Glutamatergic neuron (in vitro differentiated cells): ENCODE results near the gene CTSO. TPM values are rescaled to one million over a fixed set of nuclear protein-coding genes. Genes with fewer than 3 reads are reported as not detected.

Experiments used
- DNase-seq: peaks from one replicate; pipeline ENCODE4 v3.0.0; 2022
- H3K27ac Mint-ChIP-seq: one replicate; pipeline ENCODE4 v1.8.0; 2020; ENCODE audit warnings: mild to moderate bottlenecking, mixed read lengths, inconsistent platforms; ENCODE audit not compliant: unreplicated experiment
- H3K27me3 Mint-ChIP-seq: one replicate; pipeline ENCODE4 v1.8.0; 2020; ENCODE audit warnings: mild to moderate bottlenecking, moderate library complexity, mixed read lengths, inconsistent platforms; ENCODE audit not compliant: unreplicated experiment
- H3K36me3 Mint-ChIP-seq: one replicate; pipeline ENCODE4 v1.8.0; 2020; ENCODE audit warnings: mild to moderate bottlenecking, mixed read lengths, inconsistent platforms; ENCODE audit not compliant: unreplicated experiment
- H3K4me1 Mint-ChIP-seq: one replicate; pipeline ENCODE4 v1.8.0; 2020; ENCODE audit warnings: mild to moderate bottlenecking, low read depth, mixed read lengths, inconsistent platforms; ENCODE audit not compliant: unreplicated experiment
- H3K4me3 Mint-ChIP-seq: one replicate; pipeline ENCODE4 v1.8.0; 2020; ENCODE audit warnings: mild to moderate bottlenecking, mixed read lengths, inconsistent platforms; ENCODE audit not compliant: unreplicated experiment
- H3K9me3 Mint-ChIP-seq: one replicate; pipeline ENCODE4 v1.8.0; 2020; ENCODE audit warnings: mild to moderate bottlenecking, moderate library complexity, mixed read lengths, inconsistent platforms; ENCODE audit not compliant: unreplicated experiment
- CTCF ChIP-seq: fragments of 200-600 bp; sonication (generic); IDR thresholded peaks from one replicate; pipeline ENCODE4 v1.5.0; 2021; ENCODE audit not compliant: partially characterized antibody, unreplicated experiment
- total RNA-seq: library from RNA; stranded (reverse); fragmentation: NEBNext Ultra II Directional; extraction: Animal tissue kit (Norgen Biotek cat#: 25700); gene quantifications from one replicate; pipeline ENCODE4 v1.2.1, GENCODE V29; 2021; ENCODE audit not compliant: unreplicated experiment

CTSO gene
- total RNA-seq, 1 donor from 2014 or later, result 2.2 TPM

DNA sequence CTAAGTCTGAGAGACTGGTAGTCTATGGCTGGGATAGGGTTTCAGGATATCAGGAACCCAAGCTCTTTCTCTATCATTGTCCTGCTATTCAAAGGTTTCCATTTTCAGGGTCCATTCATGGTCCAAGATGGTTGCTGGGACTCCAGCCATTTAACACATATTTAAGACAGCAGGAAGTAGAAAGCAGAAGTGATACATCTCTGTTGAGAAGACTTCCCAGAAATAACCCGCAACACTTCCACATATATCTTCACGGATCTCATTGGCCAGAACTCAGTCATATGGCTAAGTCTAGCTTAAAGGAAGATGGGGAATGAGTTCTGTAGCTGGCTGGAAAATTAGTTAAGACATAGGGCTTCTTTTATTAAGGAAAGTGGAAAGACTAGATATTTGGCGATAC, 23.8 kb downstream of the CTSO start:
- no peak for DNase-seq
- Mint-ChIP-seq H3K4me3 (no peak overlapping the region), H3K27ac (no peak overlapping the region), H3K27me3 (no peaks in the 10 kb centered on the region), H3K4me1 (no peaks in the 10 kb centered on the region), H3K9me3 (no peaks in the 10 kb centered on the region), H3K36me3 (peaks cover 8% of the 10 kb centered on the region)
- TF ChIP-seq CTCF, result no peak

DNA sequence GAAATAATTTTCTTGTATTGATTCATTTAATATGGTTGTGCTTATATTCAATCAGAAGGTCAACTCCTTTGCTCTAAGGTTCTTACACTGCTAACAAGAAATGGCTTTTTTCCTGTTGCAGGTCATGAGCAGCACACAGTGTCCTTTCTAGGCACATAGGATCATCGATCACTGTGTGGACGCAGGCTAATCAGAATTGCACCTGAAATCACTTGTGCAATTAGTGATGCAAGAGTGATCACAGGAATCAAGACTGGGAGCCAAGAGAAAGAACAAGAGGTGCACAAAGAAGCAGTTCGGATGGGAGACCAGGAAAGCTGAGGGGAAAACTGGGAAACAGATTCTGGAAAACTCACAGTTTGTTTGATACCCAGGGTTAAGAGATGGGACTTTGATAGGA, 29.0 kb downstream of the CTSO start:
- Mint-ChIP-seq H3K27me3 (no peaks in the 10 kb centered on the region), H3K36me3 (no peaks in the 10 kb centered on the region), H3K4me3 (no peak overlapping the region), H3K9me3 (no peaks in the 10 kb centered on the region), H3K27ac (no peak overlapping the region), H3K4me1 (peaks cover 3% of the 10 kb centered on the region)
- no peak for DNase-seq
- no peak for TF ChIP-seq CTCF

GRCh38 chr4:155921597-155921996, 32.1 kb downstream of the CTSO start:
- no peaks in the 10 kb centered on the region for H3K27me3 Mint-ChIP-seq
- TF ChIP-seq CTCF, result no peak
- peaks cover 7% of the 10 kb centered on the region for H3K4me1 Mint-ChIP-seq
- no peak overlapping the region for H3K27ac Mint-ChIP-seq
- no peak overlapping the region for H3K4me3 Mint-ChIP-seq
- no peaks in the 10 kb centered on the region for H3K36me3 Mint-ChIP-seq
- no peak for DNase-seq
- no peaks in the 10 kb centered on the region for H3K9me3 Mint-ChIP-seq

DNA sequence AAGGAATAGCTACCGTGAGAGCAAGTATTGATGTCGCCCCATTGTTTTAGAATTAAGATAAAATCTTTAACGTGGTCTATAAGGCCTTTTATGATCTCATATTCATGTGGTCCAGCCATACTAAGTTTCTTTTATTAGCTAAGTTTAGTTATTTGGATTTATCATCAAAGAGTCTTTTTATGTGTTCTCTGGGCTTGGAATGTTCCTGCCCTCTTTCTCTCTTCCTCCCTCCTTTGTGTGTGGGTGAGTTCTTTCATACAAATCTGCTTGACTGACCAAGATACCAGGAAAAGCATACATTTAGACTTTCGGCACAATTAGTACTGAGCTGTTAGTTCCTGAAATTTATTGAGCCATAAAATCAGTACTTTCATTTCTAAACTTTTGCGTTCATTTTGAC, 38.9 kb downstream of the CTSO start:
- Mint-ChIP-seq H3K4me1 (peaks cover 3% of the 10 kb centered on the region), H3K36me3 (no peaks in the 10 kb centered on the region), H3K27me3 (no peaks in the 10 kb centered on the region), H3K4me3 (no peak overlapping the region), H3K9me3 (no peaks in the 10 kb centered on the region), H3K27ac (no peak overlapping the region)
- no peak for DNase-seq
- TF ChIP-seq CTCF, result no peak

GRCh38 chr4:155911905-155912304, 41.8 kb downstream of the CTSO start:
- Mint-ChIP-seq H3K4me1 (peaks cover 7% of the 10 kb centered on the region), H3K27ac (no peak overlapping the region), H3K27me3 (no peaks in the 10 kb centered on the region), H3K9me3 (no peaks in the 10 kb centered on the region), H3K36me3 (no peaks in the 10 kb centered on the region), H3K4me3 (no peak overlapping the region)
- no peak for DNase-seq
- TF ChIP-seq CTCF, result no peak
